Epithelial cell of esophagus (primary cell): ENCODE data around the gene ZSCAN9.

Experiments used
- DNase-seq: peaks from one replicate; pipeline ENCODE4 v3.0.0; 2010; ENCODE audit warnings: low read depth
- H3K4me3 ChIP-seq: 2 replicates; pipeline ENCODE4 v1.5.1; 2011; ENCODE audit warnings: mild to moderate bottlenecking, low read length, control low read depth
- TF ChIP-seq, protein P1 (sequence below): IDR thresholded peaks from 2 replicates; pipeline ENCODE4 v1.5.1; 2011; ENCODE audit warnings: low read depth, mild to moderate bottlenecking, low read length, control low read depth, inconsistent platforms; ENCODE audit not compliant: insufficient read depth; ENCODE audit errors: missing control alignments

Gene ZSCAN9

DNA sequence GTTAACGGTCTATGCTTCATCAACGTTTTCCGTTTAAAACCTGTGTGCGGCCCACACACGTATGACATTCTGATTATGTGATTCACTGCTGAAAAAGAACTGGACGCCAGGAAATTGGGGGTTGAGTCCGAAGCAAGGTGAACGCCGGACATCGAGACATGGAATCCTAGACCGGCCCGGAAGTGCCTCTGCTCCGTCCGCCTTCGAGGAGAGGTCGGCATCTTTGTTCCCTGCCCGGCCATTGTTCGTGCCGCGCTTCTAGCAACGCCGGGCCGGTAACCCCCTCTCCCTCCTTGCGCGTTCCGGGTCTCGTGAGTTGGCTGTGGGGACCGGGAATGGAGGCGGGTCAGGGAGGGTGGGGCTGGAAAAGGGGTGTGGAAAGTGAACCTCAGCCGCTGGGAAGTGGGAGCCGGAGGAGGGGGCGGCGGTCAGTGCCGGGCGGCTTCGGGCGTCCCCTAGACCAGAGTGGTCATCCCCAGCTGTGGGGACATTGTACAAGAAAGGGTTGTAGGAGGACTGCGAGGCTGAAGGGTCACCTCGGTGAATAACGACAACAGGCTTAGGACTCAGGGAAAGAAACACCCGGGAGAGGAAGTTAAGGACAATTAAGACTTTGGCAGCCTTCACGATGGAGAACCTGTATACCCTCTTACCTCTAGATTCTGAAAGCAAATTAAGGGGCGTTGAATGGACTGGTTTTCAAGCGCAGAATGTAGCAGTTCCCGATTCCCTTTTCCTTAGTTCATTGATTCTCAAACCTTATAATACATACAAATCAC is at the start of gene ZSCAN9:
Gene ZSCAN9, plus strand, starts transcription at position 220 of the 779 bp plus-strand sequence. CDS start 1,810 bp downstream, outside the sequence.
- peak within 1 kb of the TSS; percentile 83 for H3K4me3 ChIP-seq
- peak; percentile 77 for DNase-seq
- TF ChIP-seq, protein P1, sequence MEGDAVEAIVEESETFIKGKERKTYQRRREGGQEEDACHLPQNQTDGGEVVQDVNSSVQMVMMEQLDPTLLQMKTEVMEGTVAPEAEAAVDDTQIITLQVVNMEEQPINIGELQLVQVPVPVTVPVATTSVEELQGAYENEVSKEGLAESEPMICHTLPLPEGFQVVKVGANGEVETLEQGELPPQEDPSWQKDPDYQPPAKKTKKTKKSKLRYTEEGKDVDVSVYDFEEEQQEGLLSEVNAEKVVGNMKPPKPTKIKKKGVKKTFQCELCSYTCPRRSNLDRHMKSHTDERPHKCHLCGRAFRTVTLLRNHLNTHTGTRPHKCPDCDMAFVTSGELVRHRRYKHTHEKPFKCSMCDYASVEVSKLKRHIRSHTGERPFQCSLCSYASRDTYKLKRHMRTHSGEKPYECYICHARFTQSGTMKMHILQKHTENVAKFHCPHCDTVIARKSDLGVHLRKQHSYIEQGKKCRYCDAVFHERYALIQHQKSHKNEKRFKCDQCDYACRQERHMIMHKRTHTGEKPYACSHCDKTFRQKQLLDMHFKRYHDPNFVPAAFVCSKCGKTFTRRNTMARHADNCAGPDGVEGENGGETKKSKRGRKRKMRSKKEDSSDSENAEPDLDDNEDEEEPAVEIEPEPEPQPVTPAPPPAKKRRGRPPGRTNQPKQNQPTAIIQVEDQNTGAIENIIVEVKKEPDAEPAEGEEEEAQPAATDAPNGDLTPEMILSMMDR, result no peak

DNA sequence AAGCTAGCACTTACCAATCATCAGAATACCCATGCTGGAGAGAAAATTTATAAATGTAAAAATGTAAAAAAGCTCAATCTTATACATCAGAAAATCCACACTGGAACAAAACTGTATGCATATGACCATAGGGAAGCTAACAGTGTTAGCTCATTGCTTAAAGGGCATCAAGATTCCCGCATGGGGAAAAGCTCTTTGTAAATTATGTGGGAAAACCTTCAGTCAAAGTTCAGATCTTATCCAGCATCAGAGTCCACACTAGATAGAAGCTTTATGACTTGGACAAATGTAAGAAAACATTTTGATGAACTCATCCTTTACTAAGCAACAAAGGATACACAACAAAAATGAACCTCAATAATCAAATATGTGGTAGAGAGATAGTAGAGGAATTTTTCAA is 48.7 kb upstream of the ZSCAN9 start:
- no peak for DNase-seq
- TF ChIP-seq, protein P1, result no peak
- H3K4me3 ChIP-seq, result no peak overlapping the region

DNA sequence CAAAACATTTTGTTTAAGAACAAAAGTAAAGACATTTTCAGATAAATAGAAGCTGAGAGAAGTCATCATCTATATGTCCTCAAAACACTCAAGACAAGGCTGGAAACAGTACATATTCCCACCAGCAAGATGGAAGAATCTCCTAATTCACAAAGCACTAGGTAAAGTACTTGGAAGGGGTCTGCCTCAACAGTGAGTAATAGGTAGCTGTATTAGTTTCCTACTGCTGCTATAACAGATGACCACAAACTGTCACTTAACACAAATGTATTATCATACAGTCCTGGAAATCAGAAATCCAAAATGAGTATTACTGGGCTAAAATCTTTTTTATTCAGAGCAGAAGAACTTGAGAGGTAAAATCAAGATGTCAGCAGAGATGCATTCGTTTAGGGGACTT is 42.8 kb upstream of the ZSCAN9 start:
- TF ChIP-seq, protein P1, result no peak

DNA sequence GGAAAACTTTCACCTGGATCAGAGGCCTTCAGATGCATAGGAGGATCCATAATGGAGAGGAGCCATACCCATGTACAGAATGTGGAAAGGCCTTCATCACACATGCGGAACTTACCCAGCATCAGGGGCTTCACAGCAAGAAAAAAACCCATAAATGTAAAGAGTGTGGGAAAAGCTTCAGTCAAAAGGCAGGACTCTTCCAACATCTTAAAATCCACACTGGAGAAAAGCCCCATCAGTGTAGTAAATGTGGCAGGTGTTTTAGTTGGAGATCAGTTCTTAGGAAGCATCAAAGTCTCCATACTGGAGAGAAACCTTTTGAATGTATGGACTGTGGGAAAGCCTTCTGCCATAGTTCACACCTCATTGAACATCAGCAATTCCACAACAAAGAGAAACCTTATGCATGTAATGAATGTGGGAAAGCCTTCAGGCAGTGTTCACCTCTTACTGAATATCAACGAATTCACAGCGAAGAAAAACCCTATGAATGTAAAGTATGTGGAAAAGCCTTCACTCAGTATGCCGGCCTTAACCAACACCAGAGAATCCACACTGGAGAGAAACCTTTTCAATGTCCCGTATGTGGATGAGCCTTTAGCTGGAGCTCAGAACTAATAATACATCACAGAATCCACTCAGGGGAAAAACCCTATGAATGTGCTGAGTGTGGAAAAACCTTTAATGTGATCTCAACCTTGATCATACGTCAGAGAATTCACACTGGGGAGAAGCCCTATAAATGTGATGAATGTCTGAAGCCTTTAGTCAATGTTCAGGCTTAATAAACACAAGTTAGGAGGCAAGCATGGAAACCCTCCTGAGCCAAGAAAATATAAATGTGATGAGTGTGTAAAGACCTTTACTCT is 36.7 kb upstream of the ZSCAN9 start:
- DNase-seq, result no peak
- TF ChIP-seq, protein P1, result no peak
- H3K4me3 ChIP-seq, result no peak overlapping the region

More for the DNA sequence above, 42.8 kb upstream of the ZSCAN9 start:
- H3K4me3 ChIP-seq, result no peak overlapping the region
- DNase-seq, result no peak

DNA sequence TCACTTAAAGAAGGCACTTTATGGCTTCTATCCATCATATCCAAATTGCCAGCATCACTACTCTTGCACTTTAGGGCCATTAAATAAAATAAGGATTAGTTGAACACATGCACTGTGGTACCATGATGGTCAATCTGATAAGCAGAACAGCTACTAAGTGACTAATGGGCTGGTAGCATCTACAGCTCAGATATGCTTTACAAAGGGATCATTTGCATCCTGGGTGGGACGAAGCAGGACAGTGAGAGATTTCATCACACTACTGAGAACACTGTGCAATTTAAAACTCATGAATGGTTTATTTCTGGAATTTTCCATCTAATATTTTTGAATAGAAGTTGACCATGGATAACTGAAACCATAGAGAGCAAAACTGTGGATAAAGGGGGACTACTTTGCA is 25.1 kb upstream of the ZSCAN9 start:
- TF ChIP-seq, protein P1, result no peak
- no peak for DNase-seq
- no peak overlapping the region for H3K4me3 ChIP-seq

DNA sequence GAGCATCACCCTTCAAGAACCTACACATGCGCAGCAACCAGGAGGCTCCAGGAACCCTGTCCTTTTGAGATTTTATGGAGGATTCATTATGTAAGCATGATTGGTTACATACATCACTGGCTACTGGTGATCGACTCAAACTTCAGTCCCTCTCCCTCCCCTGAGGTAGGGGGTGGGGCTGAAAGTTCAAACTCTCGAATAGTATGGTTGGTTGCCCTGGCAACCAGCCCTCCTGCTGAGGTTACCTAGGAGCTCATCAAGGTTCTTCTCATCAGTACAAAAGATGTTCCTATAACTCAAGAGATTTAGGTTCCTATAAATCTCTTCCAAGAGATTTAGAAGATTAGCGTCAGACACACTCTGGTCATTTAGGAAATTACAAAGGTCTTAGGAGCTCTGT is 21.9 kb upstream of the ZSCAN9 start:
- no peak overlapping the region for H3K4me3 ChIP-seq

More for the DNA sequence above, 21.9 kb upstream of the ZSCAN9 start:
- TF ChIP-seq, protein P1, result no peak
- DNase-seq, result no peak
